Natural killer cell treated with Interleukin-12 subunit alpha and Interleukin-12 subunit beta and Interleukin-15 and Interleukin-18, amount 100 ng/mL, for 72 hours (primary cell): Measurements from ENCODE around the gene WDR86. TPM values are rescaled to one million over a fixed set of nuclear protein-coding genes. Genes with fewer than 3 reads are reported as not detected.

ENCODE experiments used
- ATAC-seq, 2 donors: fragments of 150-1000 bp; cut with Tn5 transposase in 1 of 2; sonication (Bioruptor Pico), chemical (Tn5 transposase) in 1 of 2; 2 replicates each; pipeline ENCODE4 v1.10.0; 2021
- DNase-seq: peaks from one replicate; pipeline ENCODE4 v3.0.0; 2022; ENCODE audit warnings: low spot score
- H3K27ac Mint-ChIP-seq, 2 donors: 1 replicate in 1 of 2; 2 replicates in 1 of 2; pipeline ENCODE4 v1.8.0; 2022; ENCODE audit warnings: mixed read lengths in 2 of 2, mild to moderate bottlenecking in 1 of 2, moderate library complexity in 1 of 2
- H3K27me3 Mint-ChIP-seq, 2 donors: 1 replicate in 1 of 2; 2 replicates in 1 of 2; pipeline ENCODE4 v1.8.0; 2022; ENCODE audit warnings: mixed read lengths in 2 of 2
- H3K36me3 Mint-ChIP-seq: one replicate; pipeline ENCODE4 v1.8.0; 2022; ENCODE audit warnings: mixed read lengths
- H3K4me1 Mint-ChIP-seq, 2 donors: 1 replicate in 1 of 2; 2 replicates in 1 of 2; pipeline ENCODE4 v1.8.0; 2022; ENCODE audit warnings: low read depth in 2 of 2, mixed read lengths in 2 of 2, mild to moderate bottlenecking in 1 of 2
- H3K4me3 Mint-ChIP-seq: one replicate; pipeline ENCODE4 v1.8.0; 2022; ENCODE audit warnings: mixed read lengths
- H3K9me3 Mint-ChIP-seq: 2 replicates; pipeline ENCODE4 v1.8.0; 2022; ENCODE audit warnings: mixed read lengths
- total RNA-seq, 2 donors: library from RNA; stranded (reverse); gene quantifications; one replicate each; pipeline ENCODE4 v1.2.3, GENCODE V29; 2022

Gene WDR86, protein sequence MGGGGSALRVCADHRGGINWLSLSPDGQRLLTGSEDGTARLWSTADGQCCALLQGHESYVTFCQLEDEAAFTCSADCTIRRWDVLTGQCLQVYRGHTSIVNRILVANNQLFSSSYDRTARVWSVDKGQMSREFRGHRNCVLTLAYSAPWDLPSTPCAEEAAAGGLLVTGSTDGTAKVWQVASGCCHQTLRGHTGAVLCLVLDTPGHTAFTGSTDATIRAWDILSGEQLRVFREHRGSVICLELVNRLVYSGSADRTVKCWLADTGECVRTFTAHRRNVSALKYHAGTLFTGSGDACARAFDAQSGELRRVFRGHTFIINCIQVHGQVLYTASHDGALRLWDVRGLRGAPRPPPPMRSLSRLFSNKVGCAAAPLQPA
- total RNA-seq, result not detected

GRCh38 chr7:151409667-151410404, at the start of gene WDR86:
TSS of gene WDR86 (minus strand) at chr7:151410038. CDS start at chr7:151409589, 449 bp downstream.
- Mint-ChIP-seq H3K4me1 (peaks cover 9 to 10% of the 10 kb centered on the region in 2 donors), H3K27me3 (peaks cover 32 to 45% of the 10 kb centered on the region in 2 donors), H3K27ac (no peak within 1 kb of the TSS), H3K4me3 (peak within 1 kb of the TSS; percentile 64), H3K9me3 (no peaks in the 10 kb centered on the region), H3K36me3 (no peaks in the 10 kb centered on the region)
- ATAC-seq (no peak), DNase-seq (peak; percentile 60)

DNA sequence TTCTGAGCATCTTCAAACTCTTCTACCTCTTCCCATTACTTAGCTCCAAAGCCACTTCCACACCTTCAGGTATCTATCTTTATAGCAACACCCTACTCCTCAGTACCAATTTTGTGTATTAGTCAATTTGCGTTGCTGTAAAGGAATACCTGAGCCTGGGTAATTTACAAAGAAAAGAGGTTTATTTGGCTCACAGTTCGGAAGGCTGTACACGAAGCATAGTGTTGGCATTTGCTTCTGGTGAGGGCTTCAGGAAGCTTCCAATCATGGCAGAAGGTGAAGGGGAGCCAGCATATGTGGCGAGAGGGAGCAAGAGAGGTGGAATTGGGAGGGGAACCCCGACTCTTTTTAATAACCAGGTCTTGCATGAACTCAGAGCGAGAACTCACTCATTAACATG, 47.7 kb upstream of the WDR86 start:
- Mint-ChIP-seq H3K9me3 (peaks cover under 1% of the 10 kb centered on the region), H3K27ac (no peak overlapping the region)

GRCh38 chr7:151456782-151457181, 46.9 kb upstream of the WDR86 start:
- no peak overlapping the region for H3K4me3 Mint-ChIP-seq
- H3K27me3 Mint-ChIP-seq, result peaks cover 6 to 8% of the 10 kb centered on the region in 2 donors
- H3K27ac Mint-ChIP-seq, result no peak overlapping the region
- ATAC-seq (no peak), DNase-seq (no peak)
- peaks cover 2 to 7% of the 10 kb centered on the region in 2 donors for H3K4me1 Mint-ChIP-seq
- H3K9me3 Mint-ChIP-seq, result no peaks in the 10 kb centered on the region
- H3K36me3 Mint-ChIP-seq, result no peaks in the 10 kb centered on the region

More for the DNA sequence above, 47.7 kb upstream of the WDR86 start:
- ATAC-seq (no peak), DNase-seq (no peak)
- Mint-ChIP-seq H3K4me3 (no peak overlapping the region), H3K36me3 (peaks cover 2% of the 10 kb centered on the region), H3K27me3 (peaks cover 3 to 8% of the 10 kb centered on the region in 2 donors), H3K4me1 (peaks cover 2 to 7% of the 10 kb centered on the region in 2 donors)

DNA sequence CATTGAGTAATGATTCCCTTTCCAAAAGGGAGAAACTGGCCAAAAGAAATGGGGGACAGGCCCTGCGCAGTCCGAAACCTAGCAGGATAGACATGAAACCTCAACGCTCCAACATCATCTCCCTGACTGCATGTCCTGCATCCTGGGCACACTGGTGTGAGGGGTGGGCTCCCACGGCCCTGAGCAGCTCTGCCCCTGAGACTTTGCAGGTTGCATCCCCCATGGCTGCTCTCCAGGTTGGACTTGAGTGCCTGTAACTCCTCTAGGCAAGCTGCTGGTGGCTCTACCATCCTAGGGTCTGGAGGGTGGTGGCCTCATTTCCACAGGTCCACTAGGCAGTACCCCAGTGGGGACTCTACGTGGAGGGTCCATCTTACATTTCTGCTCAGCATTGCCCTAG, 46.4 kb upstream of the WDR86 start:
- no peak overlapping the region for H3K27ac Mint-ChIP-seq
- H3K4me3 Mint-ChIP-seq, result no peak overlapping the region
- H3K4me1 Mint-ChIP-seq, result peaks cover 2 to 7% of the 10 kb centered on the region in 2 donors
- no peaks in the 10 kb centered on the region for H3K9me3 Mint-ChIP-seq
- H3K27me3 Mint-ChIP-seq, result peaks cover 6 to 8% of the 10 kb centered on the region in 2 donors
- ATAC-seq (no peak), DNase-seq (no peak)
- no peaks in the 10 kb centered on the region for H3K36me3 Mint-ChIP-seq

DNA sequence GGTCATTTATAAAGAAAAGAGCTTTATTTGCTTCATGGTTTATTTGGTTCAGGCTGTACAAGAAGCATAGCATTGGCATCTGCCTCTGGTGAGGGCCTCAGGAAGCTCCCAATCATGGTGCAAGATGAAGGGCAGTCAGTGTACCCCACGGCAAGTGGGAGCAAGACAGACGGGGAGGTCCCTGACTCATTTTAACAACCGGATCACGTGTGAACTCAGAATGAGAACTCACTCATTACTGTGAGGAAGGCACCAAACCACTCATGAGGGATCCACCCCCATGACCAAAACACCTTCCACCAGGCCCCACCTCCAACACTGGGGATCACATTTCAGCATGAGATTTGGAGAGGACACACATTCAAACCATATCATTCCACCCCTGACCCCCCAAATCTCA, 45.9 kb upstream of the WDR86 start:
- Mint-ChIP-seq H3K27ac (no peak overlapping the region), H3K36me3 (no peaks in the 10 kb centered on the region), H3K4me3 (no peak overlapping the region), H3K27me3 (peaks cover 9 to 11% of the 10 kb centered on the region in 2 donors), H3K9me3 (no peaks in the 10 kb centered on the region), H3K4me1 (peaks cover 2 to 7% of the 10 kb centered on the region in 2 donors)
- DNase-seq, result no peak
- no peak for ATAC-seq

- Mint-ChIP-seq H3K4me3 (no peak overlapping the region), H3K4me1 (peaks cover 2 to 7% of the 10 kb centered on the region in 2 donors), H3K27ac (no peak overlapping the region), H3K27me3 (peaks cover 7 to 13% of the 10 kb centered on the region in 2 donors), H3K36me3 (no peaks in the 10 kb centered on the region), H3K9me3 (no peaks in the 10 kb centered on the region)
- DNase-seq (no peak), ATAC-seq (no peak)
These were observed 45.2 kb upstream of the WDR86 start for GRCh38 chr7:151454932-151455530.

DNA sequence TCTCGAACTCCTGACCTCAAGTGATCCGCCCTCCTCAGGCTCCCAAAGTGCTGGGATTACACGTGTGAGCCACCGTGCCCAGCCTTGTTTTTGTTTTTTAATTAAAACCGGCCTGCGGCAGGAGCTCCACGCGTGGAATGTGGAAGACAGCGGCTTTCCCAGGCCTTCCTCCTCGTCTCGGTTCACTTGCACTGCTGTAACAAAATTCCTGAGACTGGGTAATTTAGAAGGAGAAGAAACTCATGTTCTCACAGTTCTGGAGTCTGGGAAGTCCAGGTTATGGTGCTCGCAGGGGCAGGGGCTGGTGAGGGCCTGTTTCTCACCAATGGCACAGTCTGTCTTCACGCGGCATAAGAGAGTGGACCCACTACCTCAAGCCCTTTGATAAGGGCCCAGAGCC, 44.5 kb upstream of the WDR86 start:
- H3K9me3 Mint-ChIP-seq, result no peaks in the 10 kb centered on the region
- no peak for DNase-seq
- no peak for ATAC-seq
- no peak overlapping the region for H3K27ac Mint-ChIP-seq
- peaks cover 9 to 19% of the 10 kb centered on the region in 2 donors for H3K27me3 Mint-ChIP-seq
- H3K36me3 Mint-ChIP-seq, result no peaks in the 10 kb centered on the region
- no peak overlapping the region for H3K4me3 Mint-ChIP-seq
- H3K4me1 Mint-ChIP-seq, result peaks cover 5 to 7% of the 10 kb centered on the region in 2 donors

DNA sequence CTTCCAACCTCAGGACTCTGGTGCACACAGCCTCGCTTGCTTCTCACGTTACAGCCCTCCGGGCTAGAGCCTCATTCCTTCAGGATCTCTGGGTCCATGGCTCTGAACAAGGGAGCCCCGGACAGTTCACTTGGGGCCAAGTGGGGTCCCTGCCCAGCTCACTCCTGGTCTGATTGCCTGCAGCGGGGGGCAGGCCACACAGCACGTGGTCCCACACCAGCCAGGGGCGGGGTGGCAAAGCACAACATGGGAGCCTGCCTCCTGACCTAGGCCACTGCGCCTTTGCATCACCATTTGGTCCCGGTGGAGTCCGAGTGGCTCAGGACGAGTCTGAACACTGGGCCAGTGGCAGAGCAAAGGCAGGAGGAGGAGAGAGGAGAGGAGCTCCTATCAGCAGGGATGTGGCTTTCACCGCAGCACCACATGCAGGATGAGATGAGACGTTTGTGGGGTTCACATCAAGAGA, 43.5 kb upstream of the WDR86 start:
- Mint-ChIP-seq H3K27me3 (peaks cover 9 to 20% of the 10 kb centered on the region in 2 donors), H3K4me3 (no peak overlapping the region), H3K27ac (no peak overlapping the region), H3K4me1 (peaks cover 5 to 7% of the 10 kb centered on the region in 2 donors), H3K36me3 (no peaks in the 10 kb centered on the region), H3K9me3 (no peaks in the 10 kb centered on the region)
- ATAC-seq, result no peak
- DNase-seq, result no peak

- no peak overlapping the region for H3K4me3 Mint-ChIP-seq
- peaks cover 5 to 7% of the 10 kb centered on the region in 2 donors for H3K4me1 Mint-ChIP-seq
- DNase-seq (no peak), ATAC-seq (no peak)
- no peaks in the 10 kb centered on the region for H3K36me3 Mint-ChIP-seq
- no peak overlapping the region for H3K27ac Mint-ChIP-seq
- no peaks in the 10 kb centered on the region for H3K9me3 Mint-ChIP-seq
- H3K27me3 Mint-ChIP-seq, result peaks cover 9 to 20% of the 10 kb centered on the region in 2 donors
These were observed 43.0 kb upstream of the WDR86 start for GRCh38 chr7:151452680-151453325.

- Mint-ChIP-seq H3K27me3 (peaks cover 9 to 20% of the 10 kb centered on the region in 2 donors), H3K27ac (no peak overlapping the region), H3K4me1 (peaks cover 0 to 3% of the 10 kb centered on the region in 2 donors), H3K9me3 (no peaks in the 10 kb centered on the region), H3K36me3 (no peaks in the 10 kb centered on the region), H3K4me3 (no peak overlapping the region)
- DNase-seq, result peak; percentile 55
- ATAC-seq, result no peak
These were observed 42.1 kb upstream of the WDR86 start for GRCh38 chr7:151451626-151452571.

DNA sequence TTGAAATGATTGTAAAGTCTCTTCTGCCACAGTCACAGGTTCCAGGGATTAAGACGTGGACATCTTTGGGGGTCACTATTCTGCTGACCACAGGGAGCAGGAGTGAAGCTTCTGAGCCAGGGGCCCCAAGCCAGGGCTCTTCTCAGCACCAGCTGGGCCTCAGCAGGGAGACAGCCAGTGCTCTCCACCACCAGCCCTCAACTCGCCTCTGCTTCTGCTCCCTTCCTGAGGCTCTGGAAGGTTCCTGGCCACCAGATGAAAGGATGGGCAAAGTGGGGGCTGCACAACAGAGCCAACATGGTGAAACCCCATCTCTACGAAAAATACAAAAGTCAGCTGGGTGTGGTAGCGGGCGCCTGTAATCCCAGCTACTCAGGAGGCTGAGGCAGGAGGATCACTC, 41.3 kb upstream of the WDR86 start:
- ATAC-seq (no peak), DNase-seq (no peak)
- no peaks in the 10 kb centered on the region for H3K9me3 Mint-ChIP-seq
- peaks cover 0 to 3% of the 10 kb centered on the region in 2 donors for H3K4me1 Mint-ChIP-seq
- H3K27me3 Mint-ChIP-seq, result peaks cover 9 to 26% of the 10 kb centered on the region in 2 donors
- H3K27ac Mint-ChIP-seq, result no peak overlapping the region
- H3K4me3 Mint-ChIP-seq, result no peak overlapping the region
- H3K36me3 Mint-ChIP-seq, result no peaks in the 10 kb centered on the region

- peak overlapping the region; percentile 4 for H3K4me3 Mint-ChIP-seq
These were observed 40.2 kb upstream of the WDR86 start for GRCh38 chr7:151449990-151450389.

More at GRCh38 chr7:151449990-151450389, 40.2 kb upstream of the WDR86 start:
- H3K27me3 Mint-ChIP-seq, result peaks cover 9 to 33% of the 10 kb centered on the region in 2 donors
- ATAC-seq (no peak), DNase-seq (no peak)
- H3K9me3 Mint-ChIP-seq, result no peaks in the 10 kb centered on the region
- H3K27ac Mint-ChIP-seq, result no peak overlapping the region
- H3K36me3 Mint-ChIP-seq, result no peaks in the 10 kb centered on the region
- H3K4me1 Mint-ChIP-seq, result peaks cover 0 to 3% of the 10 kb centered on the region in 2 donors
